Lung (tissue), 12 donors: ENCODE data around the gene SPRED2. TPM values are rescaled to one million over a fixed set of nuclear protein-coding genes. Genes with fewer than 3 reads are reported as not detected.
A peak's percentile ranks its signal among the peaks of the same experiment; 100 is the strongest.

Experiments
- ATAC-seq: fragments of 200-7000 bp; cut with Tn5 transposase; one replicate; pipeline ENCODE4 v1.9.1; 2020; ENCODE audit warnings: moderate number of reproducible peaks; ENCODE audit not compliant: insufficient read depth, low FRiP score
- DNase-seq, 3 donors: peaks; one replicate each; pipeline ENCODE4 v3.0.0-alpha.2; 2013 to 2017
- H3K27ac ChIP-seq, 2 donors: one replicate each; pipeline ENCODE4 v1.5.1; 2013; ENCODE audit warnings: mild to moderate bottlenecking in 2 of 2, moderate library complexity in 2 of 2, control low read depth in 1 of 2, inconsistent platforms in 1 of 2, low read depth in 1 of 2, low read length in 1 of 2
- H3K27me3 ChIP-seq, 3 donors: one replicate each; pipeline ENCODE4 v1.5.1; 2013; ENCODE audit warnings: low read length in 2 of 3; ENCODE audit not compliant: control insufficient read depth in 3 of 3, insufficient read depth in 3 of 3
- H3K36me3 ChIP-seq, 4 donors: one replicate each; pipeline ENCODE4 v1.5.1; 2013; ENCODE audit warnings: low read length in 4 of 4, mild to moderate bottlenecking in 1 of 4, moderate library complexity in 1 of 4; ENCODE audit not compliant: control insufficient read depth in 4 of 4, insufficient read depth in 4 of 4
- H3K4me1 ChIP-seq, 5 donors: one replicate each; pipeline ENCODE4 v1.5.1; 2013; ENCODE audit warnings: low read length in 5 of 5, mild to moderate bottlenecking in 2 of 5, moderate library complexity in 1 of 5; ENCODE audit not compliant: control insufficient read depth in 5 of 5, insufficient read depth in 5 of 5
- H3K4me3 ChIP-seq: one replicate; pipeline ENCODE4 v1.5.1; 2013; ENCODE audit warnings: mild to moderate bottlenecking, control low read depth, moderate library complexity
- H3K9ac ChIP-seq, 2 donors: one replicate each; pipeline ENCODE4 v1.5.1; 2013; ENCODE audit warnings: low read length in 2 of 2, control low read depth in 1 of 2; ENCODE audit not compliant: insufficient read depth in 1 of 2
- H3K9me3 ChIP-seq, 4 donors: one replicate each; pipeline ENCODE4 v1.5.1; 2013; ENCODE audit warnings: low read length in 3 of 4, mild to moderate bottlenecking in 1 of 4, moderate library complexity in 1 of 4; ENCODE audit not compliant: control insufficient read depth in 4 of 4, insufficient read depth in 3 of 4
- CTCF ChIP-seq: IDR thresholded peaks from 2 replicates; pipeline ENCODE4 v1.5.1; 2012; ENCODE audit warnings: mild to moderate bottlenecking; ENCODE audit errors: control extremely low read depth, extremely low read depth
- WGBS, 2 donors: extraction: QIAGEN DNeasy Blood & Tissue Kit; methylation state at CpG; one replicate each; pipeline ENCODE4 v1.1.7; 2013; 5-methylcytosine and 5-hydroxymethylcytosine counted together
- polyA plus RNA-seq, 2 donors: library from polyadenylated mRNA; stranded (reverse); fragments of 200-250 nt; gene quantifications; one replicate each; pipeline ENCODE4 v1.2.1, GENCODE V29; 2013
- total RNA-seq, 2 donors: library from RNA; depleted of rRNA in 1 of 2; stranded (reverse); fragments of >200 nt in 1 of 2; gene quantifications; one replicate each; pipeline ENCODE4 v1.2.1, GENCODE V29; 2014 to 2021
- donor health status: control.
- donor health status: control.
- donor health status: Bipolar disorder and iron deficiency.
- donor health status: healthy.
- donor health status: DM: yes; HTN: yes; CAD: no.

Gene SPRED2
- total and polyA plus RNA-seq, 4 donors: 11.7 to 36.4 (median 19.6) TPM

- Histone ChIP-seq H3K27ac (peak overlapping the region in 1 of 2 donors; percentile 63), H3K9ac (no peak overlapping the region), H3K27me3 (no peaks in the 10 kb centered on the region), H3K4me3 (no peak overlapping the region), H3K36me3 (no peaks in the 10 kb centered on the region), H3K4me1 (peaks cover 7 to 40% (median 19%) of the 10 kb centered on the region in 5 donors), H3K9me3 (no peaks in the 10 kb centered on the region)
- 34 to 49% methylated on average over 10 of the region's 10 CpGs for WGBS, 2 donors
- ATAC-seq (peak; percentile 64), DNase-seq (peak in 1 of 3 donors; percentile 36)
- TF ChIP-seq CTCF: no peak
These were observed 65.7 kb downstream of the SPRED2 start for GRCh38 chr2:65366595-65367125.

- Histone ChIP-seq H3K36me3 (no peaks in the 10 kb centered on the region), H3K27me3 (no peaks in the 10 kb centered on the region), H3K9me3 (no peaks in the 10 kb centered on the region), H3K9ac (no peak overlapping the region), H3K4me3 (no peak overlapping the region), H3K4me1 (peaks cover 4 to 27% (median 12%) of the 10 kb centered on the region in 5 donors), H3K27ac (no peak overlapping the region)
- ATAC-seq: no peak
- no peak for DNase-seq
- WGBS, 2 donors: 68 to 78% methylated on average over 2 of the region's 2 CpGs
- TF ChIP-seq CTCF: no peak
These were observed 67.2 kb downstream of the SPRED2 start for GRCh38 chr2:65364986-65365733.

GRCh38 chr2:65363879-65364666, 68.3 kb downstream of the SPRED2 start:
- no peaks in the 10 kb centered on the region for H3K9me3 ChIP-seq
- H3K27ac ChIP-seq: peak overlapping the region in 1 of 2 donors; percentile 15
- no peak for DNase-seq
- H3K9ac ChIP-seq: no peak overlapping the region
- 89 to 92% methylated on average over 6 of the region's 6 CpGs for WGBS, 2 donors
- H3K4me3 ChIP-seq: no peak overlapping the region
- H3K27me3 ChIP-seq: no peaks in the 10 kb centered on the region
- TF ChIP-seq CTCF: no peak
- ATAC-seq: no peak
- H3K36me3 ChIP-seq: no peaks in the 10 kb centered on the region
- peaks cover 5 to 25% (median 11%) of the 10 kb centered on the region in 5 donors for H3K4me1 ChIP-seq
